HepG2 (cell line): ENCODE measurements around the gene KIAA0232. TPM values are rescaled to one million over a fixed set of nuclear protein-coding genes. Genes with fewer than 3 reads are reported as not detected.

ENCODE experiments used
- CERS6 ChIP-seq: sonication (generic); formaldehyde crosslinking; IDR thresholded peaks from 2 replicates; pipeline ENCODE4 v1.5.0; 2020; ENCODE audit warnings: missing genetic modification reagents
- DNMT1 ChIP-seq: sonication (generic); formaldehyde crosslinking; IDR thresholded peaks from 2 replicates; pipeline ENCODE4 v1.5.1; 2020; ENCODE audit warnings: mild to moderate bottlenecking, missing genetic modification reagents
- DPF2 ChIP-seq: sonication (generic); formaldehyde crosslinking; IDR thresholded peaks from 2 replicates; pipeline ENCODE4 v1.4.0; 2020; ENCODE audit warnings: mild to moderate bottlenecking, low read depth, missing genetic modification reagents, borderline replicate concordance
- HNF1A ChIP-seq, 2 experiments: sonication (generic) in 1 of 2; formaldehyde crosslinking in 1 of 2; IDR thresholded peaks; 2 replicates each; pipeline versions ENCODE4 v1.4.0 to v1.6.1; 2016 to 2020; ENCODE audit warnings: borderline replicate concordance in 1 of 2, low read depth in 1 of 2, mild to moderate bottlenecking in 1 of 2, missing genetic modification reagents in 1 of 2
- MAF1 ChIP-seq: sonication (generic); formaldehyde crosslinking; IDR thresholded peaks from 2 replicates; pipeline ENCODE4 v1.5.0; 2020; ENCODE audit warnings: missing genetic modification reagents, borderline replicate concordance
- POLR2AphosphoS5 ChIP-seq: IDR thresholded peaks from 2 replicates; pipeline ENCODE4 v1.6.1; 2012; ENCODE audit warnings: low read depth, low read length
- PRDM4 ChIP-seq: sonication (generic); formaldehyde crosslinking; IDR thresholded peaks from 2 replicates; pipeline ENCODE4 v1.9.0; 2021; ENCODE audit warnings: missing genetic modification reagents, borderline replicate concordance
- SAFB2 ChIP-seq: sonication (generic); formaldehyde crosslinking; IDR thresholded peaks from 2 replicates; pipeline ENCODE4 v1.5.1; 2020; ENCODE audit warnings: missing genetic modification reagents, low read depth, mild to moderate bottlenecking, borderline replicate concordance
- YEATS4 ChIP-seq: sonication (generic); formaldehyde crosslinking; IDR thresholded peaks from 2 replicates; pipeline ENCODE4 v1.4.0; 2020; ENCODE audit warnings: missing genetic modification reagents, borderline replicate concordance
- ZKSCAN1 ChIP-seq: fragments of 150-350 bp; IDR thresholded peaks from 2 replicates; pipeline ENCODE4 v1.6.1; 2014; ENCODE audit warnings: low read length
- ZMYM3 ChIP-seq: sonication (generic); formaldehyde crosslinking; IDR thresholded peaks from 2 replicates; pipeline ENCODE4 v1.5.1; 2020; ENCODE audit warnings: mild to moderate bottlenecking, missing genetic modification reagents
- ZNF552 ChIP-seq: sonication (generic); formaldehyde crosslinking; IDR thresholded peaks from 2 replicates; pipeline ENCODE4 v1.9.0; 2022; ENCODE audit warnings: missing genetic modification reagents, mild to moderate bottlenecking, borderline replicate concordance
- ZNF761 ChIP-seq: sonication (generic); formaldehyde crosslinking; conservative IDR thresholded peaks from 2 replicates; pipeline ENCODE4 v1.4.0; 2020; ENCODE audit warnings: mild to moderate bottlenecking, missing genetic modification reagents
- polyA plus RNA-seq, 8 experiments: library from polyadenylated mRNA; depleted of rRNA in 3 of 8; stranded (reverse) in 7 of 8; unstranded in 1 of 8; fragments of >200 nt; fragmentation: Illumina TruSeq in 4 of 8; extraction: Trizol in 4 of 8; gene quantifications; 2 replicates each; pipeline versions ENCODE4 v1.2.1 to v1.2.3, GENCODE V29; 2011 to 2016; ENCODE audit warnings: low read depth in 4 of 8, missing spikeins in 1 of 8, mixed read lengths in 1 of 8; ENCODE audit not compliant: insufficient read depth in 1 of 8
- total RNA-seq, 5 experiments: library from RNA; depleted of rRNA; stranded (reverse); fragments of >200 nt; fragmentation: Illumina TruSeq; extraction: Trizol; gene quantifications; 2 replicates each; pipeline ENCODE4 v1.2.3, GENCODE V29; 2016; ENCODE audit warnings: low read depth in 1 of 5

KIAA0232 gene
- total and polyA plus RNA-seq, 2 of the 13 experiments (the other 11 are each of a cell fraction or from before 2014, with no cell fraction given) = 7.8 to 17.1 TPM

GRCh38 chr4:6891436-6892170 lies 109.1 kb downstream of the KIAA0232 start (continued):
- no peak for TF ChIP-seq ZMYM3
- TF ChIP-seq DNMT1 (CRISPR knock-in tag) = no peak
- TF ChIP-seq ZKSCAN1 = peak; percentile 47; the same call in 1 of the 2 replicates
- TF ChIP-seq CERS6 (CRISPR knock-in tag) = no peak
- 0 out of 2 replicates have a peak, but pooled peaks have one; percentile 14 for TF ChIP-seq YEATS4
- TF ChIP-seq ZNF761 (CRISPR knock-in tag) = 0 out of 2 replicates have a peak, but pooled peaks have one; percentile 7
- TF ChIP-seq ZNF552 (CRISPR knock-in tag) = 0 out of 2 replicates have a peak, but pooled peaks have one; percentile 2
- peak; percentile 7; the same call in 1 of the 2 replicates for TF ChIP-seq DPF2
- no peak for TF ChIP-seq PRDM4 (CRISPR knock-in tag)
- no peak for TF ChIP-seq SAFB2 (CRISPR knock-in tag)
- TF ChIP-seq MAF1 = no peak
- no peak for TF ChIP-seq POLR2AphosphoS5
- TF ChIP-seq HNF1A (IDR thresholded peaks at IDR 0.05; ENCODE audit: low read depth) = 0 out of 2 replicates have a peak, but pooled peaks have one; percentile 29
- TF ChIP-seq HNF1A (CRISPR knock-in tag; IDR thresholded peaks at IDR 0.05; ENCODE audit: borderline replicate concordance) = no peak
